Measurements from ENCODE around the gene WASF2. TPM values are rescaled to one million over a fixed set of nuclear protein-coding genes. Genes with fewer than 3 reads are reported as not detected.
A peak's percentile ranks its signal among the peaks of the same experiment; 100 is the strongest.

WASF2 gene
- total RNA-seq, 1 experiment from 2014 or later = 104 TPM

DNA sequence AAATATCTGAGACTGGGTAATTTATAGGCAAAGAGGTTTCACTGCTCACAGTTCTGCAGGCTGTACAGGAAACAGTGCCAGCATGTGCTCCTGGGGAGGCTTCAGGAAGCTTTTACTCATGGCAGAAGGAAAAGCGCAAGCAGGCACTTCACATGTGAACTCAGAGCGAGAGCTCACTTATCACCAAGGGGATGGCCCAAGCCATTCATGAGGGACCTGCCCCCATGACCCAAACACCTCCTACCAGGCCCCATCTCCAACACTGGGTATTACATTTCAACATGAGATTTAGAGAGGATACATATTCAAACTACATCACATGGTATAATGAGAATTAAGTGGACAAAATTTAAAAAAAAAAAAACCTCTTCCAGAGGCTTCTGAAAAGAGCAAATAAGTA lies 13.7 kb downstream of the WASF2 start:
- ATAC-seq (no peak), DNase-seq (ENCODE audit: low spot score) (no peak)
- CTCF ChIA-PET = interaction anchor here (0.6 to 1.6 kb wide), 3 partner anchors 60 to 128 kb away, joined by 4 read pairs; partner anchors contain the start of gene AHDC1
- Mint-ChIP-seq H3K9me3 (no peaks in the 10 kb centered on the region), H3K27me3 (ENCODE audit: low read depth) (no peaks in the 10 kb centered on the region), H3K4me3 (no peak overlapping the region), H3K27ac (peak overlapping the region; percentile 90; the same call in 1 of the 2 replicates), H3K4me1 (peaks cover 34% of the 10 kb centered on the region), H3K36me3 (peaks cover 2% of the 10 kb centered on the region; the same call in 1 of the 2 replicates)
- POLR2A ChIA-PET = no interaction called here
- TF ChIP-seq FOXP1 (CRISPR knock-in tag; IDR thresholded peaks at IDR 0.05; ENCODE audit: borderline replicate concordance) (no peak), ZNF232 (CRISPR knock-in tag; IDR thresholded peaks at IDR 0.05) (no peak), ATF1 (CRISPR knock-in tag; IDR thresholded peaks at IDR 0.05) (no peak), HMGA2 (CRISPR knock-in tag; IDR thresholded peaks at IDR 0.05) (no peak), GABPB1 (CRISPR knock-in tag; IDR thresholded peaks at IDR 0.05) (no peak), ZNF416 (CRISPR knock-in tag; IDR thresholded peaks at IDR 0.05) (no peak), ZNF121 (CRISPR knock-in tag; IDR thresholded peaks at IDR 0.05) (no peak), ESRRA (CRISPR knock-in tag; IDR thresholded peaks at IDR 0.05; ENCODE audit: borderline replicate concordance) (no peak), FOXK1 (CRISPR knock-in tag; IDR thresholded peaks at IDR 0.05) (no peak)
- TF ChIP-seq, protein P1, sequence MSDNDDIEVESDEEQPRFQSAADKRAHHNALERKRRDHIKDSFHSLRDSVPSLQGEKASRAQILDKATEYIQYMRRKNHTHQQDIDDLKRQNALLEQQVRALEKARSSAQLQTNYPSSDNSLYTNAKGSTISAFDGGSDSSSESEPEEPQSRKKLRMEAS (CRISPR knock-in tag; IDR thresholded peaks at IDR 0.05) = no peak
- TF ChIP-seq, protein P2, sequence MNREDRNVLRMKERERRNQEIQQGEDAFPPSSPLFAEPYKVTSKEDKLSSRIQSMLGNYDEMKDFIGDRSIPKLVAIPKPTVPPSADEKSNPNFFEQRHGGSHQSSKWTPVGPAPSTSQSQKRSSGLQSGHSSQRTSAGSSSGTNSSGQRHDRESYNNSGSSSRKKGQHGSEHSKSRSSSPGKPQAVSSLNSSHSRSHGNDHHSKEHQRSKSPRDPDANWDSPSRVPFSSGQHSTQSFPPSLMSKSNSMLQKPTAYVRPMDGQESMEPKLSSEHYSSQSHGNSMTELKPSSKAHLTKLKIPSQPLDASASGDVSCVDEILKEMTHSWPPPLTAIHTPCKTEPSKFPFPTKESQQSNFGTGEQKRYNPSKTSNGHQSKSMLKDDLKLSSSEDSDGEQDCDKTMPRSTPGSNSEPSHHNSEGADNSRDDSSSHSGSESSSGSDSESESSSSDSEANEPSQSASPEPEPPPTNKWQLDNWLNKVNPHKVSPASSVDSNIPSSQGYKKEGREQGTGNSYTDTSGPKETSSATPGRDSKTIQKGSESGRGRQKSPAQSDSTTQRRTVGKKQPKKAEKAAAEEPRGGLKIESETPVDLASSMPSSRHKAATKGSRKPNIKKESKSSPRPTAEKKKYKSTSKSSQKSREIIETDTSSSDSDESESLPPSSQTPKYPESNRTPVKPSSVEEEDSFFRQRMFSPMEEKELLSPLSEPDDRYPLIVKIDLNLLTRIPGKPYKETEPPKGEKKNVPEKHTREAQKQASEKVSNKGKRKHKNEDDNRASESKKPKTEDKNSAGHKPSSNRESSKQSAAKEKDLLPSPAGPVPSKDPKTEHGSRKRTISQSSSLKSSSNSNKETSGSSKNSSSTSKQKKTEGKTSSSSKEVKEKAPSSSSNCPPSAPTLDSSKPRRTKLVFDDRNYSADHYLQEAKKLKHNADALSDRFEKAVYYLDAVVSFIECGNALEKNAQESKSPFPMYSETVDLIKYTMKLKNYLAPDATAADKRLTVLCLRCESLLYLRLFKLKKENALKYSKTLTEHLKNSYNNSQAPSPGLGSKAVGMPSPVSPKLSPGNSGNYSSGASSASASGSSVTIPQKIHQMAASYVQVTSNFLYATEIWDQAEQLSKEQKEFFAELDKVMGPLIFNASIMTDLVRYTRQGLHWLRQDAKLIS (CRISPR knock-in tag; IDR thresholded peaks at IDR 0.05; ENCODE audit: borderline replicate concordance) = no peak
- TF ChIP-seq, protein P3, sequence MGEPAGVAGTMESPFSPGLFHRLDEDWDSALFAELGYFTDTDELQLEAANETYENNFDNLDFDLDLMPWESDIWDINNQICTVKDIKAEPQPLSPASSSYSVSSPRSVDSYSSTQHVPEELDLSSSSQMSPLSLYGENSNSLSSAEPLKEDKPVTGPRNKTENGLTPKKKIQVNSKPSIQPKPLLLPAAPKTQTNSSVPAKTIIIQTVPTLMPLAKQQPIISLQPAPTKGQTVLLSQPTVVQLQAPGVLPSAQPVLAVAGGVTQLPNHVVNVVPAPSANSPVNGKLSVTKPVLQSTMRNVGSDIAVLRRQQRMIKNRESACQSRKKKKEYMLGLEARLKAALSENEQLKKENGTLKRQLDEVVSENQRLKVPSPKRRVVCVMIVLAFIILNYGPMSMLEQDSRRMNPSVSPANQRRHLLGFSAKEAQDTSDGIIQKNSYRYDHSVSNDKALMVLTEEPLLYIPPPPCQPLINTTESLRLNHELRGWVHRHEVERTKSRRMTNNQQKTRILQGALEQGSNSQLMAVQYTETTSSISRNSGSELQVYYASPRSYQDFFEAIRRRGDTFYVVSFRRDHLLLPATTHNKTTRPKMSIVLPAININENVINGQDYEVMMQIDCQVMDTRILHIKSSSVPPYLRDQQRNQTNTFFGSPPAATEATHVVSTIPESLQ (CRISPR knock-in tag; IDR thresholded peaks at IDR 0.05) = no peak
- TF ChIP-seq, protein P4, sequence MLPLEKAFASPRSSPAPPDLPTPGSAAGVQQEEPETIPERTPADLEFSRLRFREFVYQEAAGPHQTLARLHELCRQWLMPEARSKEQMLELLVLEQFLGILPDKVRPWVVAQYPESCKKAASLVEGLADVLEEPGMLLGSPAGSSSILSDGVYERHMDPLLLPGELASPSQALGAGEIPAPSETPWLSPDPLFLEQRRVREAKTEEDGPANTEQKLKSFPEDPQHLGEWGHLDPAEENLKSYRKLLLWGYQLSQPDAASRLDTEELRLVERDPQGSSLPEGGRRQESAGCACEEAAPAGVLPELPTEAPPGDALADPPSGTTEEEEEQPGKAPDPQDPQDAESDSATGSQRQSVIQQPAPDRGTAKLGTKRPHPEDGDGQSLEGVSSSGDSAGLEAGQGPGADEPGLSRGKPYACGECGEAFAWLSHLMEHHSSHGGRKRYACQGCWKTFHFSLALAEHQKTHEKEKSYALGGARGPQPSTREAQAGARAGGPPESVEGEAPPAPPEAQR (CRISPR knock-in tag; IDR thresholded peaks at IDR 0.05) = no peak
- TF ChIP-seq, protein P5, sequence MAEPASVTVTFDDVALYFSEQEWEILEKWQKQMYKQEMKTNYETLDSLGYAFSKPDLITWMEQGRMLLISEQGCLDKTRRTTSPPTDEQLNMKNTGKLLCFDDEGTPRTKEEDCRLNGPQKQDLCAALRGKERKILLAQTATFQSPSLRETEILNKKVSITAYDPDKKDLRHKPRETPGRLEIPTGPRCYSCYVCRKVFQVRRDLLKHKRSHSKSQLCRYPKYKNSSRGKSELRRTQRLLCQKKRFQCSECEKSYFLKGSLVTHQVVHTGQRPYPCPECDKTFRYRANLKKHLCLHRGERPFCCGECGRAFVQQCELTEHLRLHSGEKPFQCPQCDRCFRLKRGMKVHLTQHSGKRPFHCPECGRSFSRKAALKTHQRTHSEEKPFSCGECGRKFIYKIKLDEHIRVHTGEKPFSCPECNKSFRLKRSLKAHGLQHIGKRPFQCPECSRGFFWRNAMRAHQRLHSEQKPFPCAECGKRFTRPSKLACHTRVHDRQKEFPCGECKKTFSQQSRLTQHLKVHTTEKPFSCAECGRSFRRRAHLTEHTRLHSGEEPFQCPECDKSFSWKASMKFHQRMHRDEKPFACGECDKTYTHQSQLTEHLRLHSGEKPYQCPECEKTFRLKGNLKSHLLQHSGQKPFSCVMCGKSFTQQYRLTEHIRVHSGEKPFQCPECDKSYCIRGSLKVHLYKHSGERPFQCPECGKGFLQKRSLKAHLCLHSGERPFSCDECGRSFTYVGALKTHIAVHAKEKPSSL (CRISPR knock-in tag; conservative IDR thresholded peaks at IDR 0.05) = no peak
- TF ChIP-seq, protein P6, sequence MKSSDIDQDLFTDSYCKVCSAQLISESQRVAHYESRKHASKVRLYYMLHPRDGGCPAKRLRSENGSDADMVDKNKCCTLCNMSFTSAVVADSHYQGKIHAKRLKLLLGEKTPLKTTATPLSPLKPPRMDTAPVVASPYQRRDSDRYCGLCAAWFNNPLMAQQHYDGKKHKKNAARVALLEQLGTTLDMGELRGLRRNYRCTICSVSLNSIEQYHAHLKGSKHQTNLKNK (CRISPR knock-in tag; IDR thresholded peaks at IDR 0.05) = no peak

DNA sequence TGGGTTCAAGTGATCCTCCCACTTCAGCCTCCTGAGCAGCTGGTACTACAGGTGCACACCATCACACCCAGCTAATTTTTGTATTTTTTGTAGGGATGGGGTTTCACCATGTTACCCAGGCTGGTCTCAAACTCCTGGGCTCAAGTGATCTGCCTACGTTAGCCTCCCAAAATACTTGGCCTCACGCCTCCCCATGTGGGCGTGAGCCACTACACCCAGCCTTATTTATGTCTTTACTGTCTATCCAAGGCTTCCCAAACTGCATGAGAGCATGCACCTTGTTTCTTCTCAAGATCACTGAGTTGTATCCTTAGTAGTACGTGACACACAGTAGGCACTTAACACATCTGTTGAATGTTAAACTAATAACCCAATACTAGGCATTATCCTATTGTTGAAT lies 14.2 kb downstream of the WASF2 start:
- peaks cover 34% of the 10 kb centered on the region for H3K4me1 Mint-ChIP-seq
- no peak for ATAC-seq

More for the DNA sequence above, 14.2 kb downstream of the WASF2 start:
- ChIA-PET CTCF (interaction anchor here (0.6 kb wide), 1 partner anchor 128 kb away, joined by 4 read pairs; the partner anchor contains the start of gene AHDC1), POLR2A (no interaction called here)
- no peak for DNase-seq (ENCODE audit: low spot score)
- no peaks in the 10 kb centered on the region for H3K27me3 Mint-ChIP-seq (ENCODE audit: low read depth)
- TF ChIP-seq, protein P7, sequence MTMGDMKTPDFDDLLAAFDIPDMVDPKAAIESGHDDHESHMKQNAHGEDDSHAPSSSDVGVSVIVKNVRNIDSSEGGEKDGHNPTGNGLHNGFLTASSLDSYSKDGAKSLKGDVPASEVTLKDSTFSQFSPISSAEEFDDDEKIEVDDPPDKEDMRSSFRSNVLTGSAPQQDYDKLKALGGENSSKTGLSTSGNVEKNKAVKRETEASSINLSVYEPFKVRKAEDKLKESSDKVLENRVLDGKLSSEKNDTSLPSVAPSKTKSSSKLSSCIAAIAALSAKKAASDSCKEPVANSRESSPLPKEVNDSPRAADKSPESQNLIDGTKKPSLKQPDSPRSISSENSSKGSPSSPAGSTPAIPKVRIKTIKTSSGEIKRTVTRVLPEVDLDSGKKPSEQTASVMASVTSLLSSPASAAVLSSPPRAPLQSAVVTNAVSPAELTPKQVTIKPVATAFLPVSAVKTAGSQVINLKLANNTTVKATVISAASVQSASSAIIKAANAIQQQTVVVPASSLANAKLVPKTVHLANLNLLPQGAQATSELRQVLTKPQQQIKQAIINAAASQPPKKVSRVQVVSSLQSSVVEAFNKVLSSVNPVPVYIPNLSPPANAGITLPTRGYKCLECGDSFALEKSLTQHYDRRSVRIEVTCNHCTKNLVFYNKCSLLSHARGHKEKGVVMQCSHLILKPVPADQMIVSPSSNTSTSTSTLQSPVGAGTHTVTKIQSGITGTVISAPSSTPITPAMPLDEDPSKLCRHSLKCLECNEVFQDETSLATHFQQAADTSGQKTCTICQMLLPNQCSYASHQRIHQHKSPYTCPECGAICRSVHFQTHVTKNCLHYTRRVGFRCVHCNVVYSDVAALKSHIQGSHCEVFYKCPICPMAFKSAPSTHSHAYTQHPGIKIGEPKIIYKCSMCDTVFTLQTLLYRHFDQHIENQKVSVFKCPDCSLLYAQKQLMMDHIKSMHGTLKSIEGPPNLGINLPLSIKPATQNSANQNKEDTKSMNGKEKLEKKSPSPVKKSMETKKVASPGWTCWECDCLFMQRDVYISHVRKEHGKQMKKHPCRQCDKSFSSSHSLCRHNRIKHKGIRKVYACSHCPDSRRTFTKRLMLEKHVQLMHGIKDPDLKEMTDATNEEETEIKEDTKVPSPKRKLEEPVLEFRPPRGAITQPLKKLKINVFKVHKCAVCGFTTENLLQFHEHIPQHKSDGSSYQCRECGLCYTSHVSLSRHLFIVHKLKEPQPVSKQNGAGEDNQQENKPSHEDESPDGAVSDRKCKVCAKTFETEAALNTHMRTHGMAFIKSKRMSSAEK (CRISPR knock-in tag; IDR thresholded peaks at IDR 0.05; ENCODE audit: borderline replicate concordance) = no peak
- TF ChIP-seq, protein P8, sequence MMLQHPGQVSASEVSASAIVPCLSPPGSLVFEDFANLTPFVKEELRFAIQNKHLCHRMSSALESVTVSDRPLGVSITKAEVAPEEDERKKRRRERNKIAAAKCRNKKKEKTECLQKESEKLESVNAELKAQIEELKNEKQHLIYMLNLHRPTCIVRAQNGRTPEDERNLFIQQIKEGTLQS (CRISPR knock-in tag; conservative IDR thresholded peaks at IDR 0.05) = no peak
- TF ChIP-seq HMGA2 (CRISPR knock-in tag; IDR thresholded peaks at IDR 0.05) = no peak
- no peak for TF ChIP-seq ELF4 (CRISPR knock-in tag; IDR thresholded peaks at IDR 0.05; ENCODE audit: low read depth)
- H3K36me3 Mint-ChIP-seq = peaks cover 2% of the 10 kb centered on the region; the same call in 1 of the 2 replicates
- H3K27ac Mint-ChIP-seq = no peak overlapping the region
- H3K9me3 Mint-ChIP-seq = no peaks in the 10 kb centered on the region
- H3K4me3 Mint-ChIP-seq = no peak overlapping the region

All from WTC11 (cell line).